ENCODE measurements around the gene HINT2. TPM values are rescaled to one million over a fixed set of nuclear protein-coding genes. Genes with fewer than 3 reads are reported as not detected.

The HINT2 gene
- 10 to 100 TPM; 27.2 to 51.8 TPM for total RNA-seq

GRCh38 chr9:35814841-35815543 lies at the start of gene HINT2:
HINT2 (minus strand) TSS chr9:35815042; CDS start chr9:35814979, 63 bp downstream.
- H3K9me3 Mint-ChIP-seq, result no peaks in the 10 kb centered on the region
- H3K36me3 Mint-ChIP-seq, result peaks cover 7 to 19% of the 10 kb centered on the region in 2 donors
- peak within 1 kb of the TSS; percentile 87 to 96 for H3K27ac Mint-ChIP-seq
- DNase-seq (ENCODE audit: low spot score in 2 of 2), result peak; percentile 96
- ATAC-seq, result peak; percentile 85 to 87

GRCh38 chr9:35863583-35863982 lies 48.7 kb upstream of the HINT2 start:
- DNase-seq (ENCODE audit: low spot score in 2 of 2), result no peak
- no peak overlapping the region for H3K27ac Mint-ChIP-seq

GRCh38 chr9:35862328-35862727 lies 47.5 kb upstream of the HINT2 start:
- Mint-ChIP-seq H3K27ac (no peak overlapping the region), H3K36me3 (no peaks in the 10 kb centered on the region), H3K9me3 (no peaks in the 10 kb centered on the region)
- ATAC-seq (no peak), DNase-seq (ENCODE audit: low spot score in 2 of 2) (no peak)

More at GRCh38 chr9:35863583-35863982, 48.7 kb upstream of the HINT2 start:
- no peak for ATAC-seq
- Mint-ChIP-seq H3K9me3 (no peaks in the 10 kb centered on the region), H3K36me3 (no peaks in the 10 kb centered on the region)

GRCh38 chr9:35861161-35861897 lies 46.5 kb upstream of the HINT2 start:
- no peaks in the 10 kb centered on the region for H3K9me3 Mint-ChIP-seq
- ATAC-seq (no peak), DNase-seq (ENCODE audit: low spot score in 2 of 2) (peak in 1 of 2 donors; percentile 1)
- H3K36me3 Mint-ChIP-seq, result no peaks in the 10 kb centered on the region
- no peak overlapping the region for H3K27ac Mint-ChIP-seq

- Mint-ChIP-seq H3K9me3 (no peaks in the 10 kb centered on the region), H3K36me3 (no peaks in the 10 kb centered on the region)
Observed at GRCh38 chr9:35859990-35860339, 45.1 kb upstream of the HINT2 start.

GRCh38 chr9:35859310-35859989 lies 44.6 kb upstream of the HINT2 start:
- ATAC-seq (peak; percentile 43 to 53), DNase-seq (ENCODE audit: low spot score in 2 of 2) (no peak)
- no peaks in the 10 kb centered on the region for H3K9me3 Mint-ChIP-seq
- H3K36me3 Mint-ChIP-seq, result no peaks in the 10 kb centered on the region
- peak overlapping the region; percentile 23 to 87 for H3K27ac Mint-ChIP-seq

More at GRCh38 chr9:35859990-35860339, 45.1 kb upstream of the HINT2 start:
- no peak overlapping the region for H3K27ac Mint-ChIP-seq
- ATAC-seq (no peak), DNase-seq (ENCODE audit: low spot score in 2 of 2) (no peak)

- H3K36me3 Mint-ChIP-seq, result no peaks in the 10 kb centered on the region
- H3K27ac Mint-ChIP-seq, result peak overlapping the region in 1 of 2 donors; percentile 23
- DNase-seq (ENCODE audit: low spot score in 2 of 2) (no peak), ATAC-seq (no peak)
- H3K9me3 Mint-ChIP-seq, result no peaks in the 10 kb centered on the region
Observed at GRCh38 chr9:35858458-35858857, 43.6 kb upstream of the HINT2 start.

- ATAC-seq (no peak), DNase-seq (ENCODE audit: low spot score in 2 of 2) (no peak)
- no peaks in the 10 kb centered on the region for H3K9me3 Mint-ChIP-seq
Observed at GRCh38 chr9:35856882-35857281, 42.0 kb upstream of the HINT2 start.

GRCh38 chr9:35856206-35856605 lies 41.4 kb upstream of the HINT2 start:
- ATAC-seq (no peak), DNase-seq (ENCODE audit: low spot score in 2 of 2) (no peak)
- Mint-ChIP-seq H3K9me3 (no peaks in the 10 kb centered on the region), H3K27ac (no peak overlapping the region), H3K36me3 (no peaks in the 10 kb centered on the region)

More at GRCh38 chr9:35856882-35857281, 42.0 kb upstream of the HINT2 start:
- Mint-ChIP-seq H3K27ac (no peak overlapping the region), H3K36me3 (no peaks in the 10 kb centered on the region)

- no peak for DNase-seq (ENCODE audit: low spot score in 2 of 2)
- H3K36me3 Mint-ChIP-seq, result no peaks in the 10 kb centered on the region
- H3K9me3 Mint-ChIP-seq, result no peaks in the 10 kb centered on the region
- H3K27ac Mint-ChIP-seq, result no peak overlapping the region
- ATAC-seq, result no peak
Observed at GRCh38 chr9:35854091-35854762, 39.4 kb upstream of the HINT2 start.

GRCh38 chr9:35852876-35853865 lies 38.3 kb upstream of the HINT2 start:
- no peak for DNase-seq (ENCODE audit: low spot score in 2 of 2)
- no peak overlapping the region for H3K27ac Mint-ChIP-seq
- no peaks in the 10 kb centered on the region for H3K9me3 Mint-ChIP-seq
- no peaks in the 10 kb centered on the region for H3K36me3 Mint-ChIP-seq
- ATAC-seq, result no peak

GRCh38 chr9:35852267-35852815 lies 37.5 kb upstream of the HINT2 start:
- DNase-seq (ENCODE audit: low spot score in 2 of 2) (no peak), ATAC-seq (no peak)
- Mint-ChIP-seq H3K27ac (no peak overlapping the region), H3K9me3 (no peaks in the 10 kb centered on the region), H3K36me3 (no peaks in the 10 kb centered on the region)

- Mint-ChIP-seq H3K9me3 (no peaks in the 10 kb centered on the region), H3K27ac (peak overlapping the region in 1 of 2 donors; percentile 4), H3K36me3 (peaks cover 0 to 4% of the 10 kb centered on the region in 2 donors)
- ATAC-seq, result peak; percentile 89 to 91
- no peak for DNase-seq (ENCODE audit: low spot score in 2 of 2)
Observed at GRCh38 chr9:35847792-35848572, 33.1 kb upstream of the HINT2 start.

- DNase-seq (ENCODE audit: low spot score in 2 of 2), result no peak
- Mint-ChIP-seq H3K27ac (no peak overlapping the region), H3K9me3 (no peaks in the 10 kb centered on the region), H3K36me3 (peaks cover 0 to 4% of the 10 kb centered on the region in 2 donors)
- no peak for ATAC-seq
Observed at GRCh38 chr9:35845824-35846771, 31.3 kb upstream of the HINT2 start.

All from activated naive CD4-positive, alpha-beta T cell treated with anti-CD3 and anti-CD28 coated beads, Interleukin-2, amount 50 U/mL, for 72 hours (primary cell).